Stimulated activated CD8-positive, alpha-beta memory T cell treated with anti-CD3 and anti-CD28 coated beads, Interleukin-7, amount 100 ng/mL, for 24 hours (primary cell): Measurements from ENCODE around the gene GNPDA1.

Source experiments
- DNase-seq: peaks from one replicate; pipeline ENCODE4 v3.0.0-alpha.2; 2020; ENCODE audit warnings: low read depth

Gene GNPDA1

GRCh38 chr5:142023836-142024235 is 11.0 kb upstream of the GNPDA1 start:
- no peak for DNase-seq

DNA sequence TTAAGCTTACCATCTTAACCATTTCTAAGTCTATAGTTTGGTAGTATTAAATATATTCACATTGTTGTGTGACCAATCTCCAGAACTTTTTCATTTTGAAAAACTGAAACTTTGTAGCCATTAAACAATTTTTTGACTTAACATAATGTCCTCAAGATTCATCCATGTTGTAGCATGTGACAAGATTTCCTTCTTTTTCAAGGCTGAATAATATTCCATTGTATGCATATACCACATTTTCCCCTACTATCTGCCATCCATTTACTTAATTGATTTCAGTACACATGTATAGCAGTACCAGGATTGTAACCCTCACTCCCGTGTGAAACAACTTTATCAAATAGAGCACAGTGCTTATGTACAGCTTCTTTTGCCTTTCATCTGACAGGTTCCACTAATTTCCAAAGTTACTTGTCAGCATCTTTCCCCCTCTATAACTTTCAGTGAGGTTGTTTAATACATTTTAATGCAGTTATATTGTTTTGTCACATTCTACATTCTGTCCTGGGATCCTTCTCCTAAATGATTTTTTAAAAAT is 7.4 kb upstream of the GNPDA1 start:
- no peak for DNase-seq

DNA sequence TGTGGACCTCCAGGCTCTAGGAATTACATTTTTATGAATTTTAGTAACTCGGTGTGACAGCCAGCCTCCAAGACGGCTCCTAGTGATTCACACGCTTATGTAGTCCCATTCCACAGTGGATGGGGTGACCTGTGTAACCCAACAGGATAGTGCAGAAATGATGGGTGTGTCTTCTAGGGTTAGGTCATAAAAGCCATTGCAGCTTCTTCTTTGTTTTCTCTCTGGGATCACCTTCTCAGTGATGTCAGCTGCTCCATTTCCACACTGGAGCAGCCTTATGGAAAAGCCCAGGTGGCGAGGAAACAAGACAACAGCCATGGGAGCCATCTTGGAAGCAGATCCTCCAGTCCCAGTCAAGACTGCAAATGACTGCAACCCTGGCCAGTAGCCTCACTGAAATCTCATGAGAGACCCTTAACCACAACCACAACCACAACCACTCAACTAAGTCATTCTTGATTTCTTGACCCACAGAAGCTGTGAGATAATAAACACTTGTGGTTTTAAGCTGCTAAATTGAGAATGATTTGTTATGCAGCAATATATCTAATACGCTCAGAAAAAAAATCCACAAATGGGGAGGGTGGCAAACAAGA is 5.1 kb upstream of the GNPDA1 start:
- no peak for DNase-seq

DNA sequence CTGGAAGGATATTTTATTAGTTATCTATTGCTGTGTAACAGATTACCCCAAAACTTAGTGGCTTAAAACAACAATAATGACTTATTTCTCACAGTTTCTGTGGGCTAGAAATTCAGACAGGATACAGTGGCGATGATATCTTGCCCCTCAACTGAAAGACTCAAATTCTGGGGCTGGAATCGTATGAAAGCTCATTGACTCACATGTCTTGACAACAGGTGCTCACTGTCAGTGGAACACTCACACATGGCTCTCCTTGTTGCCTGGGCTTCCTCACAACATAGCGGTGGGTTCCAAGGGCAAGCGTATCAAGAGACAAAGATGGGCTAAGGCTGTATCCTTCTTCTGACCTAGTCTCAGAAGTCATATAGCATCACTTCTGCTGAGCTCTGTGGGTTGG is 3.7 kb upstream of the GNPDA1 start:
- no peak for DNase-seq

- DNase-seq = no peak
Measured at GRCh38 chr5:142015781-142016533, 3.1 kb upstream of the GNPDA1 start.

DNA sequence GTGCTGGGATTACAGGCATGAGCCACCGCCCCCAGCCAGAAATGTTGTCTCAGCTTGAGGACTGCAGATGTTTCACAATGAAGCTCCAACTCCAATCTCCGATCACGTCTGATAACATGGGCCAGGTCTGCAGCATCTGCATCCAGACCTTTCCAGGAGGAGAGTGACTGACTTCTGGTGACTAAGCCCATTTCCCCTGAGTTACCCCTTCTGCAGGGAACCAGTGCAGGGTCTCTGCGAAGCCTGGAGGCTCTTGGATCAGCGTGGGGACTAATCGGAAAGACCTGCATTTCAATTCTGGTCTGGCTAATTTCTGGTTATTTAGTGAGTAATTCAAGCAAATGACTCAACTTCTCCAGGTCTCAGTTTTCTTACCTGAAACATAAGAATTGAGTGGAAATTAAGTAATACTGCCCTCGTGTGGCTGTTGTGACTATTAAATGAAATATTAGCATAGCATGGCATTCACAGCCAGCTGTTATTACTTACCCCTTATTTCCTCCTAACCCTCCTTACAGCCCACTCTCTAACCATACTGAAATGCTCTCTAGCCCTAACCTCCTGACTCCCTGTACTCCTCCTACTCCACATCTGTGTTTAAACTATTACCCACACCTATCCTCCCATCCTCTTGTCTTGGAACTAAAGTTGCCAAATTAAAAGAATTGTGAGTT is 2.2 kb upstream of the GNPDA1 start:
- no peak for DNase-seq

DNA sequence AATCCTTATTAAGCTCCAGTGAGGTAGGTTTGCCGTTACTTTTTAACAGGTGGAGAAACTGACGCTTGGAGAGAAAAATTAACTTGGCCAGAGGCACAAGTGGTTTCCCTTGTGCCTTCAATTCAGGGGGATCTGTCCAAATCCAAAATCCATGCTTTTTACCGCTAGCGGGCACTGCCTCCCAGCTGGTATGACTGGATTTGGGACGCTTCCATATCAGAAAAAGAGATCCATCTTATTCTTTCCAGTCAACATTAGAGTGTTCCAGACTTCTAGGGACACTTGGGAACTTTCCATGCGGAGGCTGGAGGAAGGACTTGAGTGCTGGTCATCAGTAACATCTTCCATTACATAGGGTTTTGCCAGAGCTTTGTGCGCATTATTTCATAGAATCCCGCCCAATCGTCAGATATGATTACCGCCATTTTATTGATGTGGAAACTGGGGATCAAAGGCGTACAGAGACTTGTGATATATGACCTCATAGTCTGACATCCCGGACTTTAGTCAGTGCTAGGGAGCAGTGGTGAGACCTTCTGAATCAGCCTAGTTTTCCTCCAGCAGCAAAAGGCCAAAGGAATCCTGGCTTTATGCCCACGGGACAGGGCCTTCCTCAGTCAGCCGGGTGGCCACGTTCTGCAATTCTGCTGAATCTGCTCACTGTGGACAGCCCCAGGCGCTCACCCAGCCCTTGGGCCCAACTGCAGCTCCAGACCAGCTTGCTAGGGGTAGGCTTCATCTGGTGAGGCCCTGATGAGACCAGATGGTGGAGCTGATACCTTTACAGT is 1.1 kb upstream of the GNPDA1 start:
- DNase-seq = no peak

DNA sequence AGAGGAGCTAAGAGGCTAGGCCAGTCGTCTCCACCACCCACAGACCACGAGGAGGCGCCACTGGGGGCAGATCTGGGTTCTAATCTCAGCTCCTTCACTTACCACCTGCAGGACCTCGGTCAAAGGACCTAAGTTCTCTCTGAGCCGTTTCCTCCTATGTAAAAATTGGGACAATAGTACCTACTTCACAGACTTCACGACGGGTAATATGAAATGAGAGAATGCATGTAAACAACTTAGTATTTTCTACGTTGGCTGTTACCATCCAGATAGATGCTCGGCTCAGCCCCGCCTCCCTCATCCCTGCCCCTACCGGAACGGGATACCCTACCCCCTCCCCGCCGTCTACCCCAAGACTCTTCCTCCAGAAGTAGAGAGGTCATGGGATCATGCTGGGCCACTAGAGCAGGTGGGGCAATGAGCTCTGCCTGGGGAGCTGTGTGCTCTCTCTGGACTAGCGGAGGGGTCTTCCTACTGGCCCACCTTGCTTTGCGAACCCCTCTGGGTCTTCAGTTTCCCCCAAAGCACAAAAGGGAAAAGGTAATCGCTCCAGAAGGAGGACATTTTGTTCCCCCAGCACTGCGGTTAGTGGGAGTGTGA is 541 bp downstream of the GNPDA1 start:
- DNase-seq = peak; percentile 49

- DNase-seq = no peak
Measured at GRCh38 chr5:142011572-142012185, 1.1 kb downstream of the GNPDA1 start.

DNA sequence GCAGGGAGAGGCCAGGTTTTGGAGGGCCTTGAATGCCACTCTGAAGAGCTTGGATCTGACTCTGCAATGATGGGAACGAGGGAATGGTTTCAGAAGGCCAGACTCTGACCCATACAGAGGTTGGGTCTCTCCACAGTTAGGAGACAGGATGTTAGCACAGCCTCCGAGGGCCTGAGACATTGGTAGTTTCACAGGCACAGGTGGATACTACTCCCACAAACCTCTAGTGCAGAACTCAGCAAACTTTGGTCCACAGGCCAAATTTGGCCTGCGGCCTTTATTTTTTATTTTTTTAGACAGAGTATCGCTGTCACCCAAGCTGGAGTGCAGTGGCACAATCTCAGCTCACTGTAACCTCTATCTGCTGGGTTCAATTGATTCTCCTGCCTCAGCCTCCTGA is 2.9 kb downstream of the GNPDA1 start:
- DNase-seq = no peak

GRCh38 chr5:142008813-142009212 is 4.0 kb downstream of the GNPDA1 start:
- DNase-seq = no peak

DNA sequence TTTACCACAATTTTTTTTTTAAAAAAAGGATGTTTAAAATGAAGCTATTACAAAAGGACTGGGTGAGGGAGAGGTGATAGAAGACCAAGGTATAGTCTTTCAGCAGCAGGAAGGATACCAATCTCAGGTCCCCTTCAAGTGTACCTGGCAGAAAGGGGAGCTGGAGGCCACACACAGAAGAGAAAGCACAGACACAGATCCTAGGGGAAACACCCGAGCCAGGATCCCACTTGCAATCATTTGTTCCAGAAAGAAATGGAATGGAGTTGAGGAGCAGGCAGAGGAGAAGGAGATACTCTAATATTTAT is 5.6 kb downstream of the GNPDA1 start:
- DNase-seq = no peak

DNA sequence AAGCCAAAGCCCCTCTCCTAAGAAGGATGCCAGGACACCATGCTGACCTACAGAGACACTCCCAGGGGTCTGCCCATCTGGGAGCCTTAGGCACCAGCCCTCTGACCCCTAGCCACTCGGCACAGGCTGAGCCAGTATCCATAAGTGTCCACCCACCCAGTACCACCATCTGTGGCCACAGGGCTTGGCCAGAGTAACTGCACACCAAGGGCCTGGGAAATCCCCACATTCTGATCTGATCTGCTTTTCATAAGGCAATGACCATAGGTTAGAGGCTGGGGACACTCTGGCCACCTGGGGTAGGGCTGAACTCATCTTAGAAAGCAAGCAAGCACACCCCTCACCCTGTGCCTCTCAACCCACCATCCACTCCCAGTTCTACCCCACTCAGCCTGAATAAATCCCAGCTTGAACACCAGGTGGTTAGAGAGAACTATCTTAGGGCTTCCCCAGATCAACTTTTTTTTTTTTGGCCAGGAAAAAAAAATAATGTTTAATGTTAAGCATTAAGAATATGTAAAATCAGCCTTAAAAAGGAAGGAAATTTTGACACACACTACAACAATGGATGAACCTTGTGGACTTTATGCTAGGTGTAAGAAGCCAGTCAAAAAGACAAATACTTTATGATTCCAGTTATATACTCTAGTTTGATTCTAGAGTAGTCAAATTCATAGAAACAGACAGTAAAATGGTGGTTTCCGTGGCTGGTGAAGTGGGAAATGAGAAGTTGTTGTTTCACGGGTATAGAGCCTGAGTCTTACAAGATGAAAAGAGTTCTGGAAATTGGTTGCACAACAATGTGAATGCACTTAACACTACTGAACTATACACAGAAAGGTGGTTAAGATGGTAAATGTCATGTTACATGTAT is 6.2 kb downstream of the GNPDA1 start:
- DNase-seq = no peak

DNA sequence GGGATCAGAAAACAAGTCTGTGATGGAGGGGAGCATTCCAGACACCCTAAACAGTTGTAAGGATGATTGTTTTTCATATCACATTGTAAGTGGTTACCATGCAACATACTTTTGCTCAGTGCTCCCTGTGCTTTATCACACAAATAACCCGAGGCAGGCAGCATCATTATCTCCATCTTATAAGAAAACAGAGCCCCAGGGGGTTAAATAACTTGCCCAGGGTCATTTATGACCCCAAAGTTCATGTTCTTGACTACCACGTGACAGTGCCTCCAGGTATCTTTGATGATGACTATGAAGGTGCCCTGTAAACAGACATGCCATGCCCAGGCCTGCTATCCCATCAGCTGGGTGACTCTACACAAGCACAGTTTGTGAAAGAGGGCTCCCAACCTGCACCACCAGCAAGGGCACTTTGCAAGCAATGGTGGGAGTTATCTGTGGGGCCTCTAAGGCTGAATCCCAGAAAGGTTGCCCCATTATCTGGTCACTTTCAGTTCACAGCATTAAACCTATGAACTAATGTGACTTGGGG is 9.5 kb downstream of the GNPDA1 start:
- no peak for DNase-seq

GRCh38 chr5:142000704-142001484 is 11.9 kb downstream of the GNPDA1 start:
- no peak for DNase-seq

- no peak for DNase-seq
Measured at GRCh38 chr5:142000173-142000572, 12.7 kb downstream of the GNPDA1 start.

GRCh38 chr5:141997358-141997960 is 15.4 kb downstream of the GNPDA1 start:
- DNase-seq = no peak

DNA sequence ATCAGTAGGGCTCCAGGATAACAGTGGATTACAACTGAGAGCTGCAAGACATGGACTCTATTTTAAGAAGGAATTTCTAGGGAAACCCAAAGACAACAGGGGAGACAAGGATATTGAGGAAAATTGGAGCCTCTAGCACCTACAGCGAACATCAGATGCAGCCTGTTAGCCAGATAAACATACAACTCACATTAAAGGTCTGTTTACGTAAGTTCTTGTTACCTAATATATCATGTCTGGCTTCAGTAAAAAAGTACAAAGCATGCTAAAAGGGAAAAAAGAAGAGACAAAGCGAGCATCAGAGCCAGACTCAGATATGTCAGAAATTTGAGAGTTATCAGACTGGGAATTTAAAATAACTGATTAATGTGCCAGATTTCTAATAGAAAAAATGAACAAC is 17.2 kb downstream of the GNPDA1 start:
- DNase-seq = no peak

GRCh38 chr5:141994511-141995136 is 18.2 kb downstream of the GNPDA1 start:
- no peak for DNase-seq
